Type B pancreatic cell (in vitro differentiated cells): ENCODE data around the gene ZNRF1. TPM values are rescaled to one million over a fixed set of nuclear protein-coding genes. Genes with fewer than 3 reads are reported as not detected.

Source experiments
- DNase-seq: peaks from one replicate; pipeline ENCODE4 v3.0.0; 2021; ENCODE audit warnings: mixed read lengths; ENCODE audit not compliant: unreplicated experiment; ENCODE audit errors: extremely low spot score
- H3K27ac Mint-ChIP-seq: 2 replicates; pipeline ENCODE4 v1.8.0; 2021; ENCODE audit warnings: mild to moderate bottlenecking, mixed read lengths
- H3K27me3 Mint-ChIP-seq: 2 replicates; pipeline ENCODE4 v1.8.0; 2021; ENCODE audit warnings: mixed read lengths
- H3K36me3 Mint-ChIP-seq: 2 replicates; pipeline ENCODE4 v1.8.0; 2021; ENCODE audit warnings: mixed read lengths
- H3K4me1 Mint-ChIP-seq: one replicate; pipeline ENCODE4 v1.8.0; 2021; ENCODE audit warnings: mixed read lengths; ENCODE audit not compliant: unreplicated experiment
- H3K4me3 Mint-ChIP-seq: 2 replicates; pipeline ENCODE4 v1.8.0; 2021; ENCODE audit warnings: mild to moderate bottlenecking, mixed read lengths
- H3K9me3 Mint-ChIP-seq: 2 replicates; pipeline ENCODE4 v1.8.0; 2021; ENCODE audit warnings: mixed read lengths
- total RNA-seq: library from RNA; stranded (reverse); gene quantifications from 2 replicates; pipeline ENCODE4 v1.2.1, GENCODE V29; 2021; ENCODE audit warnings: low replicate concordance
- TF ChIP-seq, protein P1 (sequence below): fragments of 200-600 bp; sonication (generic); conservative IDR thresholded peaks from 2 replicates; pipeline ENCODE4 v1.5.0; 2021; ENCODE audit warnings: antibody characterized with exemption, mild to moderate bottlenecking

ZNRF1 gene
- total RNA-seq, 1 donor from 2014 or later, result 49.2 TPM

DNA sequence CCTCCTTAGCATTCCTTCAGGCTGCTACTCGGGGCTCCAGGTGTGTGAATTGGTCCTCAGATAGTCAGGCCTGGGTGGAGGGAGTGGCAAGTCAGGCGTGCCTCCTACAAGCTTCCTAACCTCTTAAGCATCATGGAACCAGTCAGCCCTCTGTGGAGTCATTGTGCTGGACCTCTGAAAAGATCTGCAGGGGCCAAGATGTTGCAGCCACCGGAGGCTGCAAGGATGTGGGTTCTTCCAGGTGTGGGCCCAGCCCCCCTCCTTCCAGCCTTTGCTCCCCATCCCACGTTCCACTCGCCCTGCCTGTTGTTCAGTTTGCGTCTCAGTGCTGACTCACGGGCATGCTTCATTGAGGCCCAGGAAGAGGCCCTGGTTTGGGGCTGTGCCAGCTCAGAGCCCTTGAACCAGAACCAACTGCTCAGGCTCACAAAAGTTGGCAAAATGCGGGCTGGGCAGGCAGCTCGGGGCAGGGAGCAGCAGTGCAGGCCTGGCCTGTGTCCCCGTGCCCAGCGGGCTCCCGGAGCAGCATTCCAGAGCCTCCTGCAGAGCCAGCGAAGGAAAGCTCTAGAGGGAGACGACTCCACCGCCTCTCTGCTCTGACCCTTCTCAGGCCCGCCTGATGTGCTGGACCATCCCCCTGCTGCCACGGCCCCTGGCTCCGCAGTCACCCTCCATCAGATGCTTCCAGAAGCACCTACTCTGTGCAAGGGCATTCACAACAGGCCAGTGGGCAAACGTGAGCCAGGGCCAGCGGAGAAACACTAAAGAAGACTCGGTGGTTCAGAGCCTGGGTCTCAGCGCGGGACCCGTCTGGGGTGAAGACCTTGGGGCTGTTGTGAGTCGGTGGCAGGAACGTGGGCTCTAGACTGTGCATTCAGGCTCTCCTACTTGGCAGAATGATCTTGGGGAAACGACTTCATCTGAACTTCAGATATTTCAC lies 110.2 kb downstream of the ZNRF1 start:
- no peaks in the 10 kb centered on the region for H3K9me3 Mint-ChIP-seq
- peak overlapping the region; percentile 18 for H3K27ac Mint-ChIP-seq
- TF ChIP-seq, protein P1, sequence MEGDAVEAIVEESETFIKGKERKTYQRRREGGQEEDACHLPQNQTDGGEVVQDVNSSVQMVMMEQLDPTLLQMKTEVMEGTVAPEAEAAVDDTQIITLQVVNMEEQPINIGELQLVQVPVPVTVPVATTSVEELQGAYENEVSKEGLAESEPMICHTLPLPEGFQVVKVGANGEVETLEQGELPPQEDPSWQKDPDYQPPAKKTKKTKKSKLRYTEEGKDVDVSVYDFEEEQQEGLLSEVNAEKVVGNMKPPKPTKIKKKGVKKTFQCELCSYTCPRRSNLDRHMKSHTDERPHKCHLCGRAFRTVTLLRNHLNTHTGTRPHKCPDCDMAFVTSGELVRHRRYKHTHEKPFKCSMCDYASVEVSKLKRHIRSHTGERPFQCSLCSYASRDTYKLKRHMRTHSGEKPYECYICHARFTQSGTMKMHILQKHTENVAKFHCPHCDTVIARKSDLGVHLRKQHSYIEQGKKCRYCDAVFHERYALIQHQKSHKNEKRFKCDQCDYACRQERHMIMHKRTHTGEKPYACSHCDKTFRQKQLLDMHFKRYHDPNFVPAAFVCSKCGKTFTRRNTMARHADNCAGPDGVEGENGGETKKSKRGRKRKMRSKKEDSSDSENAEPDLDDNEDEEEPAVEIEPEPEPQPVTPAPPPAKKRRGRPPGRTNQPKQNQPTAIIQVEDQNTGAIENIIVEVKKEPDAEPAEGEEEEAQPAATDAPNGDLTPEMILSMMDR, result no peak
- peaks cover 11% of the 10 kb centered on the region for H3K36me3 Mint-ChIP-seq
- H3K4me1 Mint-ChIP-seq, result peaks cover 9% of the 10 kb centered on the region
- H3K4me3 Mint-ChIP-seq, result no peak overlapping the region
- DNase-seq, result no peak
- H3K27me3 Mint-ChIP-seq, result no peaks in the 10 kb centered on the region

DNA sequence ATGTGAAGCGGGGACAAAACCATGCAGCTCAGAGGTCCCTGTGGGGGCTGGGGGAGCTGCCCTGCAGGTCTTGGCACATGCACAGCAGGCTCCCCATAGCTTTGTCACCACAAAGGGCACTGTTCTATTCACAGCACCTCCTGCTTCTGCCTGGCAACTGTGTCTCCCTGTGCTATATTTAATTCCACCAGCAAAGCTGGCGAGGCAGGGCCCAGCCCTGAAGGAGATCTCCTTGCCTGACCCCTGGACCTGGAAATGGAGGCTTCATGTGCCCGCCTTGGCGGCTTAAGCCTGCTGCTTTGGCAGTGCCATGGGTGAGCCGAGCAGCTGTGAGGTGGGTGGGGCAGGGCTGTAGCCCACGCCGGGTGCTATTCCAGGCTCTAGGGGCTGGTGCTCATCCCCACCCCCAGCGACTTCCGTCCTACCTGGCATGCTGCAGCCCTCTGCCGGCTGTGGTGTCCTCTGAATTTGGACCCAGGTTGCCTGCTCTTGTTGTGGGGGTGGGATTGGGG lies 111.0 kb downstream of the ZNRF1 start:
- no peak overlapping the region for H3K4me3 Mint-ChIP-seq
- TF ChIP-seq, protein P1, result no peak
- peaks cover 9% of the 10 kb centered on the region for H3K4me1 Mint-ChIP-seq
- DNase-seq, result no peak
- H3K9me3 Mint-ChIP-seq, result no peaks in the 10 kb centered on the region
- H3K27me3 Mint-ChIP-seq, result no peaks in the 10 kb centered on the region
- peaks cover 4% of the 10 kb centered on the region for H3K36me3 Mint-ChIP-seq
- H3K27ac Mint-ChIP-seq, result peak overlapping the region; percentile 18

DNA sequence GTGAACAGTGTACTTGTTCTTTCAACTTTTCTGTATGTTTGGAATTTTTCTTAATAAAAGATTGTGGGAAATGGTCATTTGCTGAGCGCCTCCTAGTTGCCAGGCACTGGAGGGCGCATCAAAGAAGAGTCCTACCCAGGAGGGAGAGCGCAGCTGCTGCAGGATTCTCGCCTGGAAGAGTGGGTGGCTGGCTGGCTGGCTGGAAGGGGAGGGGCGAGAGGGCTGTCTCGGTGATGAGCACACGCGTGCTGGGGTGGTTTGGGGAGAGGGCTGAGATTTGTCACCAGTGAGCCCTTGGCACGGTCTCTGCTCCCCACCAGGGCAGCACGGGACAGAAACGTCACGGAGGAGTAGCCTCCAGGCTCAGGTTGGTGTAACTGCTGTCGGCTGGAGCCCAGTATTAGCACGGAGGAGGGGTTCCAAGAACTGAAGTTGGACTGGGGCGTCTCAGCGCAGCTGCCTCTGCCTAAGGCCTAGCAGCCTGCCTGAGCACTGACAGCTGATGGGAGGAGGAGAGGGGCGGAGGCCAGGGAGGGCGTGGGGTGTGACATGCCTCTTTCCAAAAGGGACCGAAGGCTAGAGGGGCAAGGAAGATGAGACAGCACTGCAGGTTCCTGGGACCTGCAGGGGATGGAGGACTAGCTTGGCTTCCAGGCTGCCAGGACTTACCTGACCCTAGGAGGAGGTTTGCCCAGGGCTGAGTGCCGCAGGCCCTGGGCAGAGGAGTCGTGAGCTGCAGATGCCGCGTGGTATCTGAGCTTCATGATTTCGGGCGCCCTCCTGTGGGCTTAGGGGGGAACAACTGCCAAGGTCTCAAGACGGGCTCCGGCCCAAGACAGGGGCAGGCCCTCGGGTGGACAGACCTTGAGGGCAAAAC lies 112.1 kb downstream of the ZNRF1 start:
- peak overlapping the region; percentile 75 for H3K4me3 Mint-ChIP-seq
- H3K27ac Mint-ChIP-seq, result peak overlapping the region; percentile 82
- peaks cover 9% of the 10 kb centered on the region for H3K4me1 Mint-ChIP-seq
- TF ChIP-seq, protein P1, result peak; percentile 90
- H3K27me3 Mint-ChIP-seq, result no peaks in the 10 kb centered on the region
- no peaks in the 10 kb centered on the region for H3K9me3 Mint-ChIP-seq
- H3K36me3 Mint-ChIP-seq, result peaks cover 4% of the 10 kb centered on the region
- DNase-seq, result no peak

DNA sequence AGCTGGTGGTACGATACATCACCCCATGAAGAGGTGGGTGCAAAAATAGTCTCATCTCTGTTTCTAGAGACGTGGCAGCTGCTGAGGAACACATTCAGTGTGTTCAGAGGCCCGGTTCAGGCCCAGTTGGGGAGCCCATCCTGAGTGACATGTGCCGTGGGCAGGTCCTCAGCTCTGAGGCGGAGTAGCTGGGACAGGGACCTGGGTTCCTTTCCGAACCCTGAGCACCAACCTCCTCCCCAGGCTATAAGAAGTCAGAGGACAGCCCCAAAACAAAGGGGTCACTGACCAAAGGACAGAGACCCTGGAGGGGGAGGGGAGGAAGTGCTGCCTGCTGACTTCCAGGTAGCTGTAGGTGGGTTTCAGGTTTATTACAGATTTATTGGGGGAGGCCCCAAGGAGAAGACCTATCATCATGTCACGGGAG lies 112.7 kb downstream of the ZNRF1 start:
- Mint-ChIP-seq H3K27ac (no peak overlapping the region), H3K9me3 (no peaks in the 10 kb centered on the region), H3K4me1 (peaks cover 9% of the 10 kb centered on the region), H3K27me3 (no peaks in the 10 kb centered on the region), H3K36me3 (peaks cover 4% of the 10 kb centered on the region), H3K4me3 (no peak overlapping the region)
- TF ChIP-seq, protein P1, result peak; percentile 5
- DNase-seq, result no peak

DNA sequence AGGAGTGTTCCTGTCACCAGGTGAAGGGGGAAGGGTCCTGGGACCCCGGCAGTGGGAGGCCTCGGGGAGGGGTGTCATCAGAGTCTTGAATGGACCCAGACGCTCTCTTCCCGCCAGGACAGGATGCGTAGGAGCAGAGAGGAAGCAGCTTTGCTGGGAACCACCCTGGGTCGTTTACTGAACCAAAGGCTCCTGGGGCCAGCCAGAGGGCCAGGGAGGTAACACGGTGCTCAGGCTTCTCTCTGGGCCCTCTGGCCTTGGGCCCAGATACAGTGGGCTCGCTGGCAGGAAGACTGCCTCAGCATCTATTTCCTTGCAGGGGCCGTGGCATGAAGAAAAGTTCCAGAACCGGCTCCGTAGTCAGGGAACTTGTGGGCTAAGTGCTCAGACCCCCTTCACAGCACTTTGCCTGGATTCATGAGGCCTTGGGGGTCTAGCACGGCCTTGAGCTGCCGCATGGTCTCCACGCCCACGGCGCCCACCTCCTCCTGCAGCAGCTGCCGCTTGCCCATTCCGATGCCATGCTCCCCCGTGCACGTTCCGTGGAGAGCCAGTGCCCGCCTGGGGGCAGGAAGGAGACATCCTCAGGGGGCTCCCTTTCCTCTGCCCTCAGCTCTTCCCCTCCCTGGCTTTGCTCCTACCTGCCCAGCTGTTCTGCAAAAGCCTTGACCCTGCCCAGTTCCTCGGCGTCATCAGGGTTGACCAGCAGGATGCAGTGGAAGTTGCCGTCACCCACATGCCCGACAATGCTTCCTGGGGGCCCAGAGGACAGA lies 113.3 kb downstream of the ZNRF1 start:
- TF ChIP-seq, protein P1, result no peak
- Mint-ChIP-seq H3K27me3 (no peaks in the 10 kb centered on the region), H3K4me3 (no peak overlapping the region), H3K4me1 (peaks cover 9% of the 10 kb centered on the region), H3K36me3 (peaks cover 4% of the 10 kb centered on the region), H3K9me3 (no peaks in the 10 kb centered on the region), H3K27ac (no peak overlapping the region)
- DNase-seq, result no peak
